Astrocyte of the spinal cord (primary cell): ENCODE data around the gene BMPR2.
"Not testable (repeated sequence)": the region's sequence is repeated elsewhere in the genome, so short reads cannot be mapped to it uniquely, and the experiment has no call there.

Experiments
- DNase-seq: peaks from one replicate; pipeline ENCODE4 v3.0.0; 2011; ENCODE audit warnings: low read depth, low spot score
- H3K4me3 ChIP-seq: 2 replicates; pipeline ENCODE4 v1.5.1; 2011; ENCODE audit warnings: low read depth, mild to moderate bottlenecking, low read length, moderate library complexity
- CTCF ChIP-seq: IDR thresholded peaks from 2 replicates; pipeline ENCODE4 v1.5.1; 2012; ENCODE audit warnings: low read depth, mild to moderate bottlenecking, low read length, inconsistent platforms
- in situ Hi-C: cut with HindIII; loops from 2 replicates; pipeline ENCODE4 v1.10.0; 2017; ENCODE audit warnings: low sequenced_read_pairs

The BMPR2 gene

GRCh38 chr2:202373490-202373889 lies 2.6 kb upstream of the BMPR2 start:
- in situ Hi-C loops = no loop called here
- DNase-seq = no peak
- H3K4me3 ChIP-seq = no peak overlapping the region
- TF ChIP-seq CTCF = no peak

DNA sequence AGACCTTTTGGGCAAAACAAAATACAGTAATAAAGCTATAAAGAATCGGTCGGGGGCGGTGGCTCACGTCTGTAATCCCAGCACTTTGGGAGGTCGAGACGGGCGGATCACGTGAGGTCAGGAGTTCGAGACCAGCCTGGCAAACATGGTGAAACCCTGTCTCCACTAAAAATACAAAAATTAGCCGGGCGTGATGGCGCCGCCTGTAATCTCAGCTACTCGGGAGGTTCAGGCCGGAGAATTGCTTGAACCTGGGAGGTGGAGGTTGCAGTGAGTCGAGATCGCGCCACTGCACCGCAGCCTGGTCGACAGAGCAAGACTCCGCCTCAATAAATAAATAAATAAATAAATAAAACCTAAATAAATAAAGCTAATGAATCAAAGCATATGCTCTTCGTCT lies 1.7 kb upstream of the BMPR2 start:
- in situ Hi-C loops, DNase-seq: not testable (repeated sequence)
- H3K4me3 ChIP-seq = peak overlapping the region; percentile 54

- in situ Hi-C loops = no loop called here
- peak; percentile 84 for DNase-seq
- H3K4me3 ChIP-seq = peak overlapping the region; percentile 54
- no peak for TF ChIP-seq CTCF
Observed at GRCh38 chr2:202375033-202375608, 1.0 kb upstream of the BMPR2 start.

GRCh38 chr2:202376460-202377206 lies 506 bp downstream of the BMPR2 start:
- peak overlapping the region; percentile 92 for H3K4me3 ChIP-seq
- no peak for DNase-seq

DNA sequence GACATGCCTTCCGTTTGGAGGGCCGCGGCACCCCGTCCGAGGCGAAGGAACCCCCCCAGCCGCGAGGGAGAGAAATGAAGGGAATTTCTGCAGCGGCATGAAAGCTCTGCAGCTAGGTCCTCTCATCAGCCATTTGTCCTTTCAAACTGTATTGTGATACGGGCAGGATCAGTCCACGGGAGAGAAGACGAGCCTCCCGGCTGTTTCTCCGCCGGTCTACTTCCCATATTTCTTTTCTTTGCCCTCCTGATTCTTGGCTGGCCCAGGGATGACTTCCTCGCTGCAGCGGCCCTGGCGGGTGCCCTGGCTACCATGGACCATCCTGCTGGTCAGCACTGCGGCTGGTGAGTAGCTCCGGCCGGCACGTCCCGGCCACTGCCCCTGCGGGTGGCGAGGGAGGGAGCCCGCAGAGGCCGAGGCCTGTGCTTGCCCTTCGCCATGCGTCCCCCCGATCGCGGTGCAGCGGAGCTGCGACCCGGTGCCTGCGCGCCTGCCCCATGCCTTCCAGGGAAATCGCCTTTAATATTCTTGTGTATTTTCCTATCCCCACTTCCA lies 1.2 kb downstream of the BMPR2 start:
- TF ChIP-seq CTCF = no peak
- in situ Hi-C loops = no loop called here
- DNase-seq = no peak
- peak overlapping the region; percentile 92 for H3K4me3 ChIP-seq

More at GRCh38 chr2:202376460-202377206, 506 bp downstream of the BMPR2 start:
- no peak for TF ChIP-seq CTCF
- in situ Hi-C loops = no loop called here

DNA sequence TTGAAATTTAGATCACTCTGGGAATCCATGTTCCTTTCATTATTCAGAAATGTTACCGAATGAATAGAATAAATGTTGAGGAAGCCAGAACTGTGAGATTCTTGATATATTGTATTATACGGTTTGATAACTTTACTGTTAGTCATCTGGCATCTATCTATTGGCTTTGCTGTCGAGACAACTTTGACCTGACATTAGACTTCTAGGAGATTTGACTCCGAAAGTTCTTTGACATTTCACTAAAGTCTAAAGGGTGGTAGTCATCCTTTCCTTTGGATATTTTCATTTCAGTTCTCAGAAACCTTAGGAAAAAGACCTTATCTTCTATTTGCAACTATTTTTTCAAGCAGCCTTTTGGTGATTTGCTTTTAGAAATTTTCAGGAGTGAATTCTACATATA lies 1.9 kb downstream of the BMPR2 start:
- in situ Hi-C loops = no loop called here
- TF ChIP-seq CTCF = no peak
- no peak for DNase-seq
- peak overlapping the region; percentile 92 for H3K4me3 ChIP-seq
